ENCODE data around the gene P2RY6.

DNA sequence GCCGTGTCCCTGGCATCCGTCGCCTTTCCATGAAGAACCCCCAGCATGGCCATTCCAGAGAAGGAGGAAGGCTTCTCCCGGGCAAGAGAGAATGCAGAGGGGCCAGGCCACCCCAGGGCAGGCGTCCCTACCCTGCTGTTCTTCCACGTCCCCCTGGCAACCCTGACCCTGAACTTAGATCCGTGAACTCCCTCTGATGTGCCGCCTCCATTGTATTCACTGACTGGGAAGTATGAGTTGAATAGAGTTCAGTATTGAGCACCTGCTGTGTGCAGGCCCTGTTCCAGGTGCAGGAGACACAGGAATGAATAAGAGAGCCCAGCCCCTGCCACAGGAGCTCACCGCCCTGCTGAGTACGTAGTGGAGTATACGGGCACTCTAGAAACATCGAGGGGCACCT is 74.9 kb downstream of the P2RY6 start:
- no peak for TF ChIP-seq POLR2A (IDR thresholded peaks at IDR 0.05; ENCODE audit: low read depth, low read length)
- no peak for TF ChIP-seq CTCF (conservative IDR thresholded peaks at IDR 0.05; ENCODE audit: low read depth, low read length)
- no peak for TF ChIP-seq USF2 (IDR thresholded peaks at IDR 0.05; ENCODE audit: low read depth, low read length)
- no peak for TF ChIP-seq RAD21 (IDR thresholded peaks at IDR 0.05; ENCODE audit: low read length)
- no peak for TF ChIP-seq NFE2L2 (IDR thresholded peaks at IDR 0.05; ENCODE audit: low read depth, low read length)
- no peak for TF ChIP-seq RCOR1 (IDR thresholded peaks at IDR 0.05; ENCODE audit: insufficient replicate concordance, low read length)
- TF ChIP-seq RFX5 (IDR thresholded peaks at IDR 0.05; ENCODE audit: low read depth, low read length) = no peak

All from IMR-90 (cell line).